Pons (tissue), 1 donor: ENCODE measurements around the gene RER1.

Experiments
- DNase-seq: peaks from one replicate; pipeline ENCODE4 v3.0.0-alpha.2; 2016; ENCODE audit warnings: low spot score

Gene RER1

GRCh38 chr1:2353551-2354438 lies 37.8 kb upstream of the RER1 start:
- DNase-seq, result no peak

GRCh38 chr1:2354511-2355372 lies 36.9 kb upstream of the RER1 start:
- no peak for DNase-seq

- DNase-seq, result no peak
These were observed 36.0 kb upstream of the RER1 start for GRCh38 chr1:2355373-2356261.

GRCh38 chr1:2356401-2356800 lies 35.2 kb upstream of the RER1 start:
- DNase-seq, result no peak

GRCh38 chr1:2356911-2357845 lies 34.5 kb upstream of the RER1 start:
- DNase-seq, result no peak

- no peak for DNase-seq
These were observed 33.6 kb upstream of the RER1 start for GRCh38 chr1:2358072-2358471.

- no peak for DNase-seq
These were observed 32.7 kb upstream of the RER1 start for GRCh38 chr1:2358651-2359640.

GRCh38 chr1:2360588-2361364 lies 30.9 kb upstream of the RER1 start:
- DNase-seq, result no peak

- no peak for DNase-seq
These were observed 27.7 kb upstream of the RER1 start for GRCh38 chr1:2363847-2364513.

GRCh38 chr1:2368053-2368744 lies 23.4 kb upstream of the RER1 start:
- DNase-seq, result no peak

GRCh38 chr1:2372551-2373490 lies 18.8 kb upstream of the RER1 start:
- DNase-seq, result no peak

- no peak for DNase-seq
These were observed 17.9 kb upstream of the RER1 start for GRCh38 chr1:2373551-2374251.

- DNase-seq, result no peak
These were observed 17.1 kb upstream of the RER1 start for GRCh38 chr1:2374252-2375155.

GRCh38 chr1:2375246-2375922 lies 16.3 kb upstream of the RER1 start:
- DNase-seq, result no peak
